HepG2 (cell line): ENCODE data around the gene SCN4B. TPM values are rescaled to one million over a fixed set of nuclear protein-coding genes. Genes with fewer than 3 reads are reported as not detected.

Source experiments
- AHR ChIP-seq: IDR thresholded peaks from 2 replicates; pipeline ENCODE4 v1.6.1; 2018; ENCODE audit warnings: missing genetic modification reagents, missing compliant biosample characterization
- ATF7 ChIP-seq, 2 experiments: fragments of 450-650 bp in 1 of 2; sonication (generic) in 1 of 2; formaldehyde crosslinking in 1 of 2; IDR thresholded peaks; 2 replicates each; pipeline versions ENCODE4 v1.4.0 to v1.6.1; 2016 to 2020; ENCODE audit warnings: antibody characterized with exemption in 1 of 2, mild to moderate bottlenecking in 1 of 2, missing genetic modification reagents in 1 of 2
- CEBPB ChIP-seq: IDR thresholded peaks from 2 replicates; pipeline ENCODE4 v1.6.1; 2011; ENCODE audit warnings: low read depth, low read length, improper control_type of control experiment, borderline replicate concordance
- CENPX ChIP-seq: sonication (generic); formaldehyde crosslinking; IDR thresholded peaks from 2 replicates; pipeline ENCODE4 v1.9.0; 2021; ENCODE audit warnings: mild to moderate bottlenecking, missing genetic modification reagents, moderate library complexity
- FOXP1 ChIP-seq, 2 experiments: fragments of 450-650 bp in 1 of 2; IDR thresholded peaks; 2 replicates each; pipeline ENCODE4 v1.6.1; 2017 to 2018; ENCODE audit warnings: antibody characterized with exemption in 1 of 2
- HMGA1 ChIP-seq: sonication (generic); formaldehyde crosslinking; conservative IDR thresholded peaks from 2 replicates; pipeline ENCODE4 v1.4.0; 2020; ENCODE audit warnings: missing genetic modification reagents
- KDM1A ChIP-seq: IDR thresholded peaks from 2 replicates; pipeline ENCODE4 v1.6.1; 2016; ENCODE audit warnings: missing compliant biosample characterization
- KLF11 ChIP-seq: IDR thresholded peaks from 2 replicates; pipeline ENCODE4 v1.6.1; 2016; ENCODE audit warnings: missing compliant biosample characterization
- MED13 ChIP-seq: sonication (generic); formaldehyde crosslinking; IDR thresholded peaks from 2 replicates; pipeline ENCODE4 v1.5.0; 2020; ENCODE audit warnings: missing genetic modification reagents
- SOX6 ChIP-seq, 2 experiments: fragments of 450-650 bp in 1 of 2; sonication (generic) in 1 of 2; formaldehyde crosslinking in 1 of 2; IDR thresholded peaks; 2 replicates each; pipeline versions ENCODE4 v1.4.0 to v1.6.1; 2017 to 2020; ENCODE audit warnings: antibody characterized with exemption in 1 of 2, mild to moderate bottlenecking in 1 of 2, missing genetic modification reagents in 1 of 2
- ZBTB1 ChIP-seq: sonication (generic); formaldehyde crosslinking; IDR thresholded peaks from 2 replicates; pipeline ENCODE4 v1.4.0; 2020; ENCODE audit warnings: missing genetic modification reagents, borderline replicate concordance
- ZBTB7A ChIP-seq: sonication (generic); formaldehyde crosslinking; IDR thresholded peaks from 2 replicates; pipeline ENCODE4 v1.8.0; 2022; ENCODE audit warnings: mild to moderate bottlenecking, missing genetic modification reagents
- ZNF207 ChIP-seq: fragments of 450-650 bp; IDR thresholded peaks from 2 replicates; pipeline ENCODE4 v1.6.1; 2016; ENCODE audit warnings: antibody characterized with exemption, borderline replicate concordance
- ZNF24 ChIP-seq: fragments of 450-650 bp; IDR thresholded peaks from 2 replicates; pipeline ENCODE4 v1.6.1; 2017; ENCODE audit warnings: antibody characterized with exemption, mild to moderate bottlenecking
- ZNF567 ChIP-seq: sonication (generic); formaldehyde crosslinking; IDR thresholded peaks from 2 replicates; pipeline ENCODE4 v1.8.1; 2023; ENCODE audit warnings: mild to moderate bottlenecking, missing genetic modification reagents, borderline replicate concordance
- ZNF572 ChIP-seq: sonication (generic); formaldehyde crosslinking; IDR thresholded peaks from 2 replicates; pipeline ENCODE4 v1.5.1; 2020; ENCODE audit warnings: mild to moderate bottlenecking, missing genetic modification reagents
- ZNF773 ChIP-seq: sonication (generic); formaldehyde crosslinking; IDR thresholded peaks from 2 replicates; pipeline ENCODE4 v1.4.0; 2020; ENCODE audit warnings: missing genetic modification reagents, borderline replicate concordance
- polyA plus RNA-seq, 8 experiments: library from polyadenylated mRNA; depleted of rRNA in 3 of 8; stranded (reverse) in 7 of 8; unstranded in 1 of 8; fragments of >200 nt; fragmentation: Illumina TruSeq in 4 of 8; extraction: Trizol in 4 of 8; gene quantifications; 2 replicates each; pipeline versions ENCODE4 v1.2.1 to v1.2.3, GENCODE V29; 2011 to 2016; ENCODE audit warnings: low read depth in 4 of 8, missing spikeins in 1 of 8, mixed read lengths in 1 of 8; ENCODE audit not compliant: insufficient read depth in 1 of 8
- total RNA-seq, 5 experiments: library from RNA; depleted of rRNA; stranded (reverse); fragments of >200 nt; fragmentation: Illumina TruSeq; extraction: Trizol; gene quantifications; 2 replicates each; pipeline ENCODE4 v1.2.3, GENCODE V29; 2016; ENCODE audit warnings: low read depth in 1 of 5
- TF ChIP-seq, protein P1 (sequence below): sonication (generic); IDR thresholded peaks from 2 replicates; pipeline ENCODE4 v1.6.1; 2016; ENCODE audit warnings: low read depth, borderline replicate concordance
- TF ChIP-seq, protein P2 (sequence below): sonication (generic); formaldehyde crosslinking; IDR thresholded peaks from 2 replicates; pipeline ENCODE4 v1.4.0; 2020; ENCODE audit warnings: missing genetic modification reagents
- TF ChIP-seq, protein P3 (sequence below): IDR thresholded peaks from 2 replicates; pipeline ENCODE4 v1.6.1; 2018; ENCODE audit warnings: missing genetic modification reagents
- TF ChIP-seq, protein P4 (sequence below): sonication (generic); formaldehyde crosslinking; IDR thresholded peaks from 2 replicates; pipeline ENCODE4 v1.5.1; 2020; ENCODE audit warnings: mild to moderate bottlenecking, missing genetic modification reagents, borderline replicate concordance

The SCN4B gene
- total and polyA plus RNA-seq, 2 of the 13 experiments (the other 11 are each of a cell fraction or from before 2014, with no cell fraction given), result 0.04 to 0.29 TPM

DNA sequence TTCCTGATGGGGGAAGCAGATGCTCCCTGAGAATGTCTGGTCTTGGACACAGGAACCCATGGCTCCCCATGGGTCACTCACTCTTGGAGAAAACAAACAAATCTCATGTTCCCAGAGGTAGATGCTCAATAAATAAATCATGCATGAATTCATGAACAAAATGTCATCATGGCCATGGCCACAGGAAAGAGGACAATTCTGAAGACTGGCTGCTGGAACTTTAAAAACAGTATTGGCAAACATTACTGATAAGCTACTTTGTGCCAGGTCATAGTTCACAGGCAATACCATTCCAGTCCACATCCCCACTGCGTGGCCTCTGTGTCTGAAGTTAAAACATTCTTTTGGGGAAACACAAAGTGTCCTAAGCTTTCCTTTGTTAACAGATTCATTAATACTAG lies 56.7 kb downstream of the SCN4B start (continued):
- TF ChIP-seq, protein P1, sequence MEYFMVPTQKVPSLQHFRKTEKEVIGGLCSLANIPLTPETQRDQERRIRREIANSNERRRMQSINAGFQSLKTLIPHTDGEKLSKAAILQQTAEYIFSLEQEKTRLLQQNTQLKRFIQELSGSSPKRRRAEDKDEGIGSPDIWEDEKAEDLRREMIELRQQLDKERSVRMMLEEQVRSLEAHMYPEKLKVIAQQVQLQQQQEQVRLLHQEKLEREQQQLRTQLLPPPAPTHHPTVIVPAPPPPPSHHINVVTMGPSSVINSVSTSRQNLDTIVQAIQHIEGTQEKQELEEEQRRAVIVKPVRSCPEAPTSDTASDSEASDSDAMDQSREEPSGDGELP, result no peak
- no peak for TF ChIP-seq HMGA1 (CRISPR knock-in tag)
- no peak for TF ChIP-seq AHR (CRISPR knock-in tag)
- TF ChIP-seq ZNF567 (CRISPR knock-in tag), result no peak
- TF ChIP-seq, protein P2, sequence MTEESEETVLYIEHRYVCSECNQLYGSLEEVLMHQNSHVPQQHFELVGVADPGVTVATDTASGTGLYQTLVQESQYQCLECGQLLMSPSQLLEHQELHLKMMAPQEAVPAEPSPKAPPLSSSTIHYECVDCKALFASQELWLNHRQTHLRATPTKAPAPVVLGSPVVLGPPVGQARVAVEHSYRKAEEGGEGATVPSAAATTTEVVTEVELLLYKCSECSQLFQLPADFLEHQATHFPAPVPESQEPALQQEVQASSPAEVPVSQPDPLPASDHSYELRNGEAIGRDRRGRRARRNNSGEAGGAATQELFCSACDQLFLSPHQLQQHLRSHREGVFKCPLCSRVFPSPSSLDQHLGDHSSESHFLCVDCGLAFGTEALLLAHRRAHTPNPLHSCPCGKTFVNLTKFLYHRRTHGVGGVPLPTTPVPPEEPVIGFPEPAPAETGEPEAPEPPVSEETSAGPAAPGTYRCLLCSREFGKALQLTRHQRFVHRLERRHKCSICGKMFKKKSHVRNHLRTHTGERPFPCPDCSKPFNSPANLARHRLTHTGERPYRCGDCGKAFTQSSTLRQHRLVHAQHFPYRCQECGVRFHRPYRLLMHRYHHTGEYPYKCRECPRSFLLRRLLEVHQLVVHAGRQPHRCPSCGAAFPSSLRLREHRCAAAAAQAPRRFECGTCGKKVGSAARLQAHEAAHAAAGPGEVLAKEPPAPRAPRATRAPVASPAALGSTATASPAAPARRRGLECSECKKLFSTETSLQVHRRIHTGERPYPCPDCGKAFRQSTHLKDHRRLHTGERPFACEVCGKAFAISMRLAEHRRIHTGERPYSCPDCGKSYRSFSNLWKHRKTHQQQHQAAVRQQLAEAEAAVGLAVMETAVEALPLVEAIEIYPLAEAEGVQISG (CRISPR knock-in tag), result no peak
- TF ChIP-seq SOX6 (IDR thresholded peaks at IDR 0.05), result no peak
- TF ChIP-seq SOX6 (CRISPR knock-in tag; IDR thresholded peaks at IDR 0.05), result peak; percentile 97
- no peak for TF ChIP-seq KDM1A
- TF ChIP-seq KLF11 (CRISPR knock-in tag), result no peak
- no peak for TF ChIP-seq ZNF773 (CRISPR knock-in tag)
- TF ChIP-seq ZNF572, result no peak
- no peak for TF ChIP-seq ATF7 (IDR thresholded peaks at IDR 0.05)
- TF ChIP-seq ATF7 (CRISPR knock-in tag; IDR thresholded peaks at IDR 0.05), result no peak
- TF ChIP-seq ZBTB7A, result no peak
- TF ChIP-seq ZNF24, result no peak
- TF ChIP-seq ZBTB1, result no peak
- peak; percentile 11; the same call in 1 of the 2 replicates for TF ChIP-seq CEBPB
- TF ChIP-seq MED13 (CRISPR knock-in tag), result no peak
- no peak for TF ChIP-seq FOXP1 (IDR thresholded peaks at IDR 0.05)
- TF ChIP-seq FOXP1 (CRISPR knock-in tag; IDR thresholded peaks at IDR 0.05), result peak; percentile 52
- TF ChIP-seq, protein P3, sequence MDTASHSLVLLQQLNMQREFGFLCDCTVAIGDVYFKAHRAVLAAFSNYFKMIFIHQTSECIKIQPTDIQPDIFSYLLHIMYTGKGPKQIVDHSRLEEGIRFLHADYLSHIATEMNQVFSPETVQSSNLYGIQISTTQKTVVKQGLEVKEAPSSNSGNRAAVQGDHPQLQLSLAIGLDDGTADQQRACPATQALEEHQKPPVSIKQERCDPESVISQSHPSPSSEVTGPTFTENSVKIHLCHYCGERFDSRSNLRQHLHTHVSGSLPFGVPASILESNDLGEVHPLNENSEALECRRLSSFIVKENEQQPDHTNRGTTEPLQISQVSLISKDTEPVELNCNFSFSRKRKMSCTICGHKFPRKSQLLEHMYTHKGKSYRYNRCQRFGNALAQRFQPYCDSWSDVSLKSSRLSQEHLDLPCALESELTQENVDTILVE (CRISPR knock-in tag), result no peak
- TF ChIP-seq CENPX, result no peak
- TF ChIP-seq, protein P4, sequence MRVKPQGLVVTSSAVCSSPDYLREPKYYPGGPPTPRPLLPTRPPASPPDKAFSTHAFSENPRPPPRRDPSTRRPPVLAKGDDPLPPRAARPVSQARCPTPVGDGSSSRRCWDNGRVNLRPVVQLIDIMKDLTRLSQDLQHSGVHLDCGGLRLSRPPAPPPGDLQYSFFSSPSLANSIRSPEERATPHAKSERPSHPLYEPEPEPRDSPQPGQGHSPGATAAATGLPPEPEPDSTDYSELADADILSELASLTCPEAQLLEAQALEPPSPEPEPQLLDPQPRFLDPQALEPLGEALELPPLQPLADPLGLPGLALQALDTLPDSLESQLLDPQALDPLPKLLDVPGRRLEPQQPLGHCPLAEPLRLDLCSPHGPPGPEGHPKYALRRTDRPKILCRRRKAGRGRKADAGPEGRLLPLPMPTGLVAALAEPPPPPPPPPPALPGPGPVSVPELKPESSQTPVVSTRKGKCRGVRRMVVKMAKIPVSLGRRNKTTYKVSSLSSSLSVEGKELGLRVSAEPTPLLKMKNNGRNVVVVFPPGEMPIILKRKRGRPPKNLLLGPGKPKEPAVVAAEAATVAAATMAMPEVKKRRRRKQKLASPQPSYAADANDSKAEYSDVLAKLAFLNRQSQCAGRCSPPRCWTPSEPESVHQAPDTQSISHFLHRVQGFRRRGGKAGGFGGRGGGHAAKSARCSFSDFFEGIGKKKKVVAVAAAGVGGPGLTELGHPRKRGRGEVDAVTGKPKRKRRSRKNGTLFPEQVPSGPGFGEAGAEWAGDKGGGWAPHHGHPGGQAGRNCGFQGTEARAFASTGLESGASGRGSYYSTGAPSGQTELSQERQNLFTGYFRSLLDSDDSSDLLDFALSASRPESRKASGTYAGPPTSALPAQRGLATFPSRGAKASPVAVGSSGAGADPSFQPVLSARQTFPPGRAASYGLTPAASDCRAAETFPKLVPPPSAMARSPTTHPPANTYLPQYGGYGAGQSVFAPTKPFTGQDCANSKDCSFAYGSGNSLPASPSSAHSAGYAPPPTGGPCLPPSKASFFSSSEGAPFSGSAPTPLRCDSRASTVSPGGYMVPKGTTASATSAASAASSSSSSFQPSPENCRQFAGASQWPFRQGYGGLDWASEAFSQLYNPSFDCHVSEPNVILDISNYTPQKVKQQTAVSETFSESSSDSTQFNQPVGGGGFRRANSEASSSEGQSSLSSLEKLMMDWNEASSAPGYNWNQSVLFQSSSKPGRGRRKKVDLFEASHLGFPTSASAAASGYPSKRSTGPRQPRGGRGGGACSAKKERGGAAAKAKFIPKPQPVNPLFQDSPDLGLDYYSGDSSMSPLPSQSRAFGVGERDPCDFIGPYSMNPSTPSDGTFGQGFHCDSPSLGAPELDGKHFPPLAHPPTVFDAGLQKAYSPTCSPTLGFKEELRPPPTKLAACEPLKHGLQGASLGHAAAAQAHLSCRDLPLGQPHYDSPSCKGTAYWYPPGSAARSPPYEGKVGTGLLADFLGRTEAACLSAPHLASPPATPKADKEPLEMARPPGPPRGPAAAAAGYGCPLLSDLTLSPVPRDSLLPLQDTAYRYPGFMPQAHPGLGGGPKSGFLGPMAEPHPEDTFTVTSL (CRISPR knock-in tag), result peak; percentile 81
- no peak for TF ChIP-seq ZNF207
